GM13977 (cell line): ENCODE results near the gene CCDC192.

Source experiments
- DNase-seq: peaks from one replicate; pipeline ENCODE4 v3.0.0; 2012; ENCODE audit warnings: low spot score
- in situ Hi-C: fragments of 300-500 bp; cut with MboI; formaldehyde crosslinking; loops from one replicate; pipeline ENCODE4 v1.12.0; 2022; ENCODE audit warnings: low sequenced_read_pairs, low pct_unique_long_range_greater_than_20kb, mixed read lengths, inconsistent platforms; ENCODE audit not compliant: unreplicated experiment
- TF ChIP-seq, protein P1 (sequence below): IDR thresholded peaks from 2 replicates; pipeline ENCODE4 v1.5.1; 2012; ENCODE audit warnings: mild to moderate bottlenecking, control low read depth; ENCODE audit not compliant: insufficient read depth; ENCODE audit errors: extremely low read depth, missing control alignments

Gene CCDC192

DNA sequence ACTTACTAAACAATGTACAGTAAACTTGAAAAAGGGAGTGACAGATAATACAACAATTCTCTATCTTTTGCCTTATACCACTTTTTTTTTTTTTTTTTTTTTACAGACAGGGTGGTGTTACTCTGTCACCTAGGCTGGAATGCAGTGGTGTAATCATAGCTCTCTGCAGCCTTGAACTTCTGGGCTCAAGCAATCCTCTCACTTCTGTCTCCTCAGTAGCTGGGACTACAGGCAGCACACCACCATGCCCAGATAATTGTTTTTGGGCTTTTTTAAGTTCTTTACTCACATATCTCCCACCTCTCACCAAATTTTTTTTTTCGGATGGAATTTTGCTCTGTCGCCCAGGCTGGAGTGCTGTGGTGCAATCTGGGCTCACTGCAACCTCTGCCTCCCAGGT, 208.4 kb downstream of the CCDC192 start:
- DNase-seq = no peak
- in situ Hi-C loops = loop anchor here (25.0 kb wide), 1 partner anchor 276 kb away; no protein-coding TSS in a partner anchor
- TF ChIP-seq, protein P1, sequence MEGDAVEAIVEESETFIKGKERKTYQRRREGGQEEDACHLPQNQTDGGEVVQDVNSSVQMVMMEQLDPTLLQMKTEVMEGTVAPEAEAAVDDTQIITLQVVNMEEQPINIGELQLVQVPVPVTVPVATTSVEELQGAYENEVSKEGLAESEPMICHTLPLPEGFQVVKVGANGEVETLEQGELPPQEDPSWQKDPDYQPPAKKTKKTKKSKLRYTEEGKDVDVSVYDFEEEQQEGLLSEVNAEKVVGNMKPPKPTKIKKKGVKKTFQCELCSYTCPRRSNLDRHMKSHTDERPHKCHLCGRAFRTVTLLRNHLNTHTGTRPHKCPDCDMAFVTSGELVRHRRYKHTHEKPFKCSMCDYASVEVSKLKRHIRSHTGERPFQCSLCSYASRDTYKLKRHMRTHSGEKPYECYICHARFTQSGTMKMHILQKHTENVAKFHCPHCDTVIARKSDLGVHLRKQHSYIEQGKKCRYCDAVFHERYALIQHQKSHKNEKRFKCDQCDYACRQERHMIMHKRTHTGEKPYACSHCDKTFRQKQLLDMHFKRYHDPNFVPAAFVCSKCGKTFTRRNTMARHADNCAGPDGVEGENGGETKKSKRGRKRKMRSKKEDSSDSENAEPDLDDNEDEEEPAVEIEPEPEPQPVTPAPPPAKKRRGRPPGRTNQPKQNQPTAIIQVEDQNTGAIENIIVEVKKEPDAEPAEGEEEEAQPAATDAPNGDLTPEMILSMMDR = no peak

DNA sequence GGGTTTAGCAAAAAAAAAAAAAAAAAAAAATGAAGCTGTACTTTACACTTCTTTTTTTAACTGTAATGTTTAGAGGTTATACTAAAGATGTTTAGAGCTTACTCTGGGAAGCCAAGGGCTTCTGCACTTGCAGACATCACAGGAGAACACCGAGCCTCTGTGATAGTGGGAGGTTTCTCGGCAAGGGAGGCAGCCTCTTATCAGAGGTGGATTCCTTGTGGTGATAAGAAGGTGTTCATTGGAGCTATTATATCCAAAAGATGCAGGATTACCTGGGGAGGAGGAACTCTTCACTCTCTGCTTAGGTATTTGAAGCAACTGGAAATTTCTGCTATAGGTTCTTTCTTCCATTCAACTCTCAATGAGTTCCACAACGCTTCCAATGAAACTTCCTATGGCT, 209.2 kb downstream of the CCDC192 start:
- DNase-seq = no peak
- in situ Hi-C loops = loop anchor here (25.0 kb wide), 1 partner anchor 275 kb away; no protein-coding TSS in a partner anchor
- TF ChIP-seq, protein P1 = no peak

DNA sequence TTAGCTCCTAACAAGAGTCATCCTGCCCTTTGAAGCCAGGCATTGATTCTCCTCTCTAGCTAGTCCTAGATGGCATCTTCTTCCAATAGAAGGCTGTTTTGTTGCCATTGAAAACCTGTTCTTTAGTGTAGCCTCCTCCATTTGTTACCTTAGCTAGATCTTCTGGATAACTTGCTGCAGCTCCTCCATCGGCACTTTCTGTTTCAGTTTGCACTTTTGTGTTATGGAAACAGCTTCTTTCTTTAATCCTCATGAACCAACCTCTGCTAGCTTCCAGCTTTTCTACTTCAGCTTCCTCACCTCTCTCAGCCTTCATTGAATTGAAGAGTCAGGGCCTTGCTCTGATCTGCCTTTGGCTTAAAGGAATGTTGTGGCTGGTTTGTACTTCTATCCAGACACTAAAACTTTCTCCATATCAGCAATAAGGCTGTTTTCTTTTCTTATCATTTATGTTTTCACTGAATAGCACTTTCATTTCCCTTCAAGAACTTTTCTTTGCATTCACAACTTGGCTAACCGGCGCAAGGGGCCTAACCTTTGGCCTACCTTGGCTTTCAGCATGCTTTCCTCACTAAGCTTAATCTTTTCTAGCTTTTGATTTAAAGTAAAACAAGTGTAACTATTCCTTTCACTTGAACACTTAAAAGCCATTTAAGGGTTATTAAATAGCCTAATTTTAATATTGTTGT, 213.8 kb downstream of the CCDC192 start:
- in situ Hi-C loops = loop anchor here (25.0 kb wide), 1 partner anchor 270 kb away; no protein-coding TSS in a partner anchor
- DNase-seq = no peak
- TF ChIP-seq, protein P1 = no peak

DNA sequence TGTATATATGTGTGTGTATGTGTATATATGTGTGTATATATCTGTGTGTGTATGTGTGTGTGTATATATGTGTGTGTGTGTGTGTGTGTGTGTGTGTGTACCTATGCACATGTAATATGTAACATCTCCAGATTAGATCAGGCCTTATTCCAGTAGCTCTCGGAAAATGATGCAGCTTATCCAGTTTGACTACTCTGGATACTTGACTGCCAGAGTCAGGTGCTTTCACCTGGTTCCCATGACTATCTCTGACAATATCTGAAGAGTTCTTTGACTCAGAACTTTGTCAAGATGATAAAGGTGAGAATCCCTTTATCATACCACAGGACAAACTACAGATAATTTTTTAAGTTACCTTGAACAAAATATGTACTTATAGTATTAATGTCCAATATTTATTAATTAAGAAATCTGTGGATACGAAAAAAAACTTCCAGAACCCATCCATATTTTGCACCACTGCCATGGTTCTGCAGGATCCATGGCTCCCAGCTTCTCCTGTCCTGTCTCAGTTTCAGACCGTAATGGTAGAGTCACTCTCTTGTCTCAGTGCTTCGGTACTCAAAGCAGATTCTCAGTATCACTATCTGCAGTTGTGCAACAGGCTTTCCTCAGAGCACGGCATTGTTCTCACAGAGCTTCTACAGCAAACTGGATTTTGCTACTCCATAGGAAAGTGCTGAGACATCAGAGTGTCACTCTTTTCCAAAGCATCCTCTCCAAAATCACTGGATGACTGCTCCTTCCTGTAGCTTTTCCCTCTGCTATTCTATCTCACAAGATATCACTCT, 216.0 kb downstream of the CCDC192 start:
- TF ChIP-seq, protein P1 = no peak
- in situ Hi-C loops = loop anchor here (25.0 kb wide), 1 partner anchor 268 kb away; no protein-coding TSS in a partner anchor
- no peak for DNase-seq

DNA sequence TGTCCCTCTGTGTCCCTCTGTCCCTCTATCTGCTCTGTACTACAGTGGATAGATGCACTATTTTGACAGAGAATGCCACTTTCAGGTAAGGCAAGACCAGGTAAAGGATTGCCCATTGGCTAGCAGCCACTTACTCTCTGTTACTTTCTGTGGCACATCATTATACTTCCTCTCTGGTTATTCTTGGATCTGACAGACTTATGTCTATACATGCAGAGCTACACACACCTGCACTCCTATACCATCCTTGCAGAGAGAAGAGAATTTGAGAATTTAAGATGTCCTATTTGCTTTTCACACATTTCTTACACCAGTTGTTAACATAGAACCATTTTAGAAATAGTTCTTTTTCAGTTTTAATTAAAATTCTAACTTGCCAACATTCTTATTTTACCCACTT, 216.6 kb downstream of the CCDC192 start:
- TF ChIP-seq, protein P1 = no peak
- in situ Hi-C loops = loop anchor here (25.0 kb wide), 1 partner anchor 267 kb away; no protein-coding TSS in a partner anchor
- DNase-seq = no peak

DNA sequence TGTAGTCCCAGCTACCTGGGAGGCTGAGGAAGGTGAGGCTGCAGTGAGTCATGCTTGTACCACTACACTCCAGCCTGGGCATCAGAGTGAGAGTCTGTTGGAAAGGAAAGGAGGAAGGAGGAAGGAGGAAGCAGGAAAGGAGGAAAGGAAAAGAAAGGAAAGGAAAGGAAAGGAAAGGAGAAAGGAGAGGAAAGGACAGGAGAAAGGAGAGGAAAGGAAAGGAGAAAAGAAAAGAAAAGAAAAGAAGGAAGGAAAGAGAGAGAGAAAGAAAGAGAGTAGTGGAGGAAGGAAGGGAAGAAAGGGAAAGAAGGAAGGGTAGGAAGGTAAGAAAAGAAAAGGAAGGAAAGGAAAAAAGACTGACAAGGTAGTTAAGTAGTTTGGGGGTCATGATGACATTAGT, 217.7 kb downstream of the CCDC192 start:
- TF ChIP-seq, protein P1 = no peak
- no peak for DNase-seq
- in situ Hi-C loops = loop anchor here (25.0 kb wide), 1 partner anchor 266 kb away; no protein-coding TSS in a partner anchor
